ENCODE measurements around the gene CPNE5. TPM values are rescaled to one million over a fixed set of nuclear protein-coding genes. Genes with fewer than 3 reads are reported as not detected.

Gene CPNE5
- total RNA-seq, 2 experiments from 2014 or later = 0.19 to 0.28 TPM

DNA sequence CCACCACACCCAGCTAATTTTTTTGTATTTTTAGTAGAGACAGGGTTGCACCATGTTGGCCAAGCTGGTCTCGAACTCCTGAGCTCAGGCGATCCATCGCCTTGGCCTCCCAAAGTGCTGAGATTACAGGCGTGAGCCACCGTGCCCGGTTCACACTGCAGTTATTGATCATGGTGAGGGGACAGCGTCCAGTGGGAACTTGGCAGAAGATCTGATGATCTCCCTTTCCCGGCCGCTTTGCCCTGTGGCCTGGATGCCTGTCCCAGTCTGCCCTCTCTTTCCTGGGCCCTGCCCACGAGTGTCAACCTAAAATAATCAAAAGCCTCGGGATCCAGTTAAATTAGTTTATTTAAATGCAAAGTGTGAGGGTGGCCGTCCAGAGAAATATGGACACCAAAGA is 42.2 kb downstream of the CPNE5 start:
- POLR2A ChIA-PET = no interaction called here
- no peaks in the 10 kb centered on the region for H3K9me3 Mint-ChIP-seq
- TF ChIP-seq, protein P1, sequence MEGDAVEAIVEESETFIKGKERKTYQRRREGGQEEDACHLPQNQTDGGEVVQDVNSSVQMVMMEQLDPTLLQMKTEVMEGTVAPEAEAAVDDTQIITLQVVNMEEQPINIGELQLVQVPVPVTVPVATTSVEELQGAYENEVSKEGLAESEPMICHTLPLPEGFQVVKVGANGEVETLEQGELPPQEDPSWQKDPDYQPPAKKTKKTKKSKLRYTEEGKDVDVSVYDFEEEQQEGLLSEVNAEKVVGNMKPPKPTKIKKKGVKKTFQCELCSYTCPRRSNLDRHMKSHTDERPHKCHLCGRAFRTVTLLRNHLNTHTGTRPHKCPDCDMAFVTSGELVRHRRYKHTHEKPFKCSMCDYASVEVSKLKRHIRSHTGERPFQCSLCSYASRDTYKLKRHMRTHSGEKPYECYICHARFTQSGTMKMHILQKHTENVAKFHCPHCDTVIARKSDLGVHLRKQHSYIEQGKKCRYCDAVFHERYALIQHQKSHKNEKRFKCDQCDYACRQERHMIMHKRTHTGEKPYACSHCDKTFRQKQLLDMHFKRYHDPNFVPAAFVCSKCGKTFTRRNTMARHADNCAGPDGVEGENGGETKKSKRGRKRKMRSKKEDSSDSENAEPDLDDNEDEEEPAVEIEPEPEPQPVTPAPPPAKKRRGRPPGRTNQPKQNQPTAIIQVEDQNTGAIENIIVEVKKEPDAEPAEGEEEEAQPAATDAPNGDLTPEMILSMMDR (IDR thresholded peaks at IDR 0.05) = no peak
- no peak overlapping the region for H3K4me3 ChIP-seq (ENCODE audit: low read length)
- H3K27me3 Mint-ChIP-seq = no peaks in the 10 kb centered on the region
- H3K9me3 ChIP-seq (ENCODE audit: control insufficient read depth in 1 of 2, insufficient read depth in 1 of 2, low read length in 2 of 2) = no peaks in the 10 kb centered on the region
- no peaks in the 10 kb centered on the region for H3K4me1 Mint-ChIP-seq (ENCODE audit: low read depth)
- no peak overlapping the region for H3K27ac Mint-ChIP-seq
- CTCF ChIA-PET = no interaction called here
- no peak overlapping the region for H3K4me3 Mint-ChIP-seq
- DNase-seq = no peak
- H3K27me3 ChIP-seq (ENCODE audit: control insufficient read depth in 1 of 2, insufficient read depth in 2 of 2, low read length in 2 of 2) = peaks cover 0 to 8% of the 10 kb centered on the region in 2 experiments
- H3K4me1 ChIP-seq (ENCODE audit: insufficient read depth, low read length) = no peaks in the 10 kb centered on the region
- intact Hi-C loops (cut with DNase I, micrococcal nuclease) = no loop called here
- ATAC-seq (ENCODE audit: poor library complexity) = no peak
- H3K36me3 ChIP-seq (ENCODE audit: insufficient read depth, low read length) = no peaks in the 10 kb centered on the region
- no peaks in the 10 kb centered on the region for H3K36me3 Mint-ChIP-seq (ENCODE audit: low read depth)
- H3K27ac ChIP-seq (ENCODE audit: low read depth in 1 of 2, low read length in 2 of 2) = no peak overlapping the region

- H3K27me3 ChIP-seq (ENCODE audit: control insufficient read depth in 1 of 2, insufficient read depth in 2 of 2, low read length in 2 of 2) = peaks cover 0 to 11% of the 10 kb centered on the region in 2 experiments
- H3K27ac Mint-ChIP-seq = no peak overlapping the region
- no peaks in the 10 kb centered on the region for H3K4me1 ChIP-seq (ENCODE audit: insufficient read depth, low read length)
- H3K4me3 ChIP-seq (ENCODE audit: low read length) = no peak overlapping the region
- H3K36me3 ChIP-seq (ENCODE audit: insufficient read depth, low read length) = no peaks in the 10 kb centered on the region
- no peak overlapping the region for H3K4me3 Mint-ChIP-seq
- ChIA-PET CTCF (no interaction called here), POLR2A (no interaction called here)
- H3K27me3 Mint-ChIP-seq = peaks cover 11% of the 10 kb centered on the region
- DNase-seq (no peak), ATAC-seq (ENCODE audit: poor library complexity) (no peak)
- no peaks in the 10 kb centered on the region for H3K4me1 Mint-ChIP-seq (ENCODE audit: low read depth)
- H3K27ac ChIP-seq (ENCODE audit: low read depth in 1 of 2, low read length in 2 of 2) = no peak overlapping the region
- no peaks in the 10 kb centered on the region for H3K9me3 Mint-ChIP-seq
- H3K9me3 ChIP-seq (ENCODE audit: control insufficient read depth in 1 of 2, insufficient read depth in 1 of 2, low read length in 2 of 2) = no peaks in the 10 kb centered on the region
- TF ChIP-seq, protein P1 (IDR thresholded peaks at IDR 0.05) = no peak
- no peaks in the 10 kb centered on the region for H3K36me3 Mint-ChIP-seq (ENCODE audit: low read depth)
- intact Hi-C loops (cut with DNase I, micrococcal nuclease) = no loop called here
Observed at GRCh38 chr6:36794713-36795065, 44.6 kb downstream of the CPNE5 start.

- no peak overlapping the region for H3K4me3 ChIP-seq (ENCODE audit: low read length)
- TF ChIP-seq, protein P1 (IDR thresholded peaks at IDR 0.05) = no peak
- peaks cover 0 to 11% of the 10 kb centered on the region in 2 experiments for H3K27me3 ChIP-seq (ENCODE audit: control insufficient read depth in 1 of 2, insufficient read depth in 2 of 2, low read length in 2 of 2)
- Mint-ChIP-seq H3K27me3 (peaks cover 11% of the 10 kb centered on the region), H3K9me3 (no peaks in the 10 kb centered on the region), H3K36me3 (ENCODE audit: low read depth) (no peaks in the 10 kb centered on the region), H3K4me1 (ENCODE audit: low read depth) (no peaks in the 10 kb centered on the region), H3K27ac (no peak overlapping the region), H3K4me3 (no peak overlapping the region)
- no peak overlapping the region for H3K27ac ChIP-seq (ENCODE audit: low read depth in 1 of 2, low read length in 2 of 2)
- no peaks in the 10 kb centered on the region for H3K9me3 ChIP-seq (ENCODE audit: control insufficient read depth in 1 of 2, insufficient read depth in 1 of 2, low read length in 2 of 2)
- ChIA-PET POLR2A (no interaction called here), CTCF (no interaction called here)
- peaks cover under 1% of the 10 kb centered on the region for H3K4me1 ChIP-seq (ENCODE audit: insufficient read depth, low read length)
- DNase-seq (no peak), ATAC-seq (ENCODE audit: poor library complexity) (no peak)
- H3K36me3 ChIP-seq (ENCODE audit: insufficient read depth, low read length) = no peaks in the 10 kb centered on the region
- intact Hi-C loops (cut with DNase I, micrococcal nuclease) = no loop called here
Observed at GRCh38 chr6:36793913-36794712, 45.1 kb downstream of the CPNE5 start.
